ENCODE results near the gene OR2V2. TPM values are rescaled to one million over a fixed set of nuclear protein-coding genes. Genes with fewer than 3 reads are reported as not detected.
"Not testable (repeated sequence)": the region's sequence is repeated elsewhere in the genome, so short reads cannot be mapped to it uniquely, and the experiment has no call there.

OR2V2 gene
- total RNA-seq, 1 donor from 2014 or later = not detected

- Histone ChIP-seq H3K36me3 (no peaks in the 10 kb centered on the region), H3K4me3 (no peak overlapping the region), H3K9me3 (replicated peaks) (no peaks in the 10 kb centered on the region), H3K27ac (replicated peaks) (no peak overlapping the region), H3K27me3 (ENCODE audit: low read depth) (peaks cover 99% of the 10 kb centered on the region), H3K4me1 (peaks cover 6% of the 10 kb centered on the region)
- DNase-seq = no peak
- no peak for TF ChIP-seq CTCF (IDR thresholded peaks at IDR 0.05; ENCODE audit: borderline replicate concordance)
- intact Hi-C loops (cut with micrococcal nuclease) = no loop called here
Measured at GRCh38 chr5:181111010-181111409, 36.4 kb upstream of the OR2V2 start.

DNA sequence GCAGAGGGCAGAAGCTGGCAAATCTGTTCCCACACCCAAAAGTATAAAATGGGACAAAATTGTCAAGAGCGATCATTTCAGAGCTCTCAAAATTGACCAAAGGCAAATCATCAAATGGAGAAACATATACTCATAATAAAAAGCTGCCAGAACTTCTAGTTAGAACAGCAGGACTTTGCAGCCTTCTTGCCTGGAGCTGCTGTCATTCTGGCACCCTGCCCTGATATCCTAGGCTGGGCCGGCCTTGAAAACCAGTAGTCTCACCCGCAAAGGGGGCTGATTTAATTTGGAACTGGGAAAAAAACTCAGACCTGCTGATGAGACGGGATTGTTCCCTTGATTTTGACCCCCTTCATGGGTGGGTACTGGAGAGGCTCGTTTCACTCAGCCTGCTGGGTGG, 34.9 kb upstream of the OR2V2 start:
- DNase-seq = no peak
- TF ChIP-seq CTCF (IDR thresholded peaks at IDR 0.05; ENCODE audit: borderline replicate concordance) = no peak
- Histone ChIP-seq H3K27me3 (ENCODE audit: low read depth) (peaks cover 99% of the 10 kb centered on the region), H3K4me3 (no peak overlapping the region), H3K27ac (replicated peaks) (no peak overlapping the region), H3K4me1 (peaks cover 6% of the 10 kb centered on the region), H3K9me3 (replicated peaks) (no peaks in the 10 kb centered on the region), H3K36me3 (no peaks in the 10 kb centered on the region)
- intact Hi-C loops (cut with micrococcal nuclease) = no loop called here

GRCh38 chr5:181113572-181113971, 33.8 kb upstream of the OR2V2 start:
- H3K27ac ChIP-seq (replicated peaks); intact Hi-C loops (cut with micrococcal nuclease); H3K4me3 ChIP-seq; H3K9me3 ChIP-seq (replicated peaks); H3K4me1 ChIP-seq; DNase-seq; H3K36me3 ChIP-seq: not testable (repeated sequence)
- peaks cover 99% of the 10 kb centered on the region for H3K27me3 ChIP-seq (ENCODE audit: low read depth)

- peaks cover 99% of the 10 kb centered on the region for H3K27me3 ChIP-seq (ENCODE audit: low read depth)
Measured at GRCh38 chr5:181114284-181114843, 33.0 kb upstream of the OR2V2 start.

GRCh38 chr5:181114844-181115778, 32.3 kb upstream of the OR2V2 start:
- Histone ChIP-seq H3K4me3 (no peak overlapping the region), H3K27me3 (ENCODE audit: low read depth) (peaks cover 99% of the 10 kb centered on the region), H3K4me1 (peaks cover 6% of the 10 kb centered on the region), H3K27ac (replicated peaks) (no peak overlapping the region), H3K9me3 (replicated peaks) (no peaks in the 10 kb centered on the region), H3K36me3 (no peaks in the 10 kb centered on the region)
- no peak for TF ChIP-seq CTCF (IDR thresholded peaks at IDR 0.05; ENCODE audit: borderline replicate concordance)
- DNase-seq = no peak
- intact Hi-C loops (cut with micrococcal nuclease) = no loop called here

More at GRCh38 chr5:181114284-181114843, 33.0 kb upstream of the OR2V2 start:
- Histone ChIP-seq H3K27ac (replicated peaks) (no peak overlapping the region), H3K9me3 (replicated peaks) (no peaks in the 10 kb centered on the region), H3K4me1 (peaks cover 6% of the 10 kb centered on the region), H3K4me3 (no peak overlapping the region), H3K36me3 (no peaks in the 10 kb centered on the region)
- no peak for DNase-seq
- intact Hi-C loops (cut with micrococcal nuclease) = no loop called here
- TF ChIP-seq CTCF (IDR thresholded peaks at IDR 0.05; ENCODE audit: borderline replicate concordance) = no peak

- intact Hi-C loops (cut with micrococcal nuclease) = no loop called here
- Histone ChIP-seq H3K4me3 (no peak overlapping the region), H3K27ac (replicated peaks) (no peak overlapping the region), H3K9me3 (replicated peaks) (no peaks in the 10 kb centered on the region), H3K27me3 (ENCODE audit: low read depth) (peaks cover 99% of the 10 kb centered on the region), H3K4me1 (peaks cover 13% of the 10 kb centered on the region), H3K36me3 (no peaks in the 10 kb centered on the region)
- no peak for DNase-seq
- no peak for TF ChIP-seq CTCF (IDR thresholded peaks at IDR 0.05; ENCODE audit: borderline replicate concordance)
Measured at GRCh38 chr5:181118369-181118768, 29.0 kb upstream of the OR2V2 start.
